Measurements from ENCODE around the gene IFI44.

Gene IFI44

DNA sequence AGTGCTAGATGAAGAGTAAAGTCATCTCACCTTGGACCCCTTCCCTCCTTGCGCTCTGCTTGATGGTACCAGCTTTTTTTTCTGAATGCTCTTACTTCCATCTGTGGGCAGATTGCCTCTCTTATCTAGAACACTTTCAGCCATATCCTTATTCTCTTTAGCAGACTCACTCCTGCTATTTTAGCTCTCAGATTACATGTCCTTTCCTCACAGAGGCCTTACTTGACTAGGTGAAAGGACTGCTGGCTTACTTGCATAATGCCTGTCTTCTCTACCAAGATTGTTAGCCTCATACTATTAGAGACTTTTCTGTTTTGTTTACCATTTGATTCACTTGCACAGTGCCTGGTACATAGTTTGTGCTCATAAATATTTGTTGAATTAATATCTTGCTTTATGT is 9.3 kb downstream of the IFI44 start:
- no peak for DNase-seq

- DNase-seq = no peak
Observed at GRCh38 chr1:78663923-78664322, 14.3 kb downstream of the IFI44 start.

DNA sequence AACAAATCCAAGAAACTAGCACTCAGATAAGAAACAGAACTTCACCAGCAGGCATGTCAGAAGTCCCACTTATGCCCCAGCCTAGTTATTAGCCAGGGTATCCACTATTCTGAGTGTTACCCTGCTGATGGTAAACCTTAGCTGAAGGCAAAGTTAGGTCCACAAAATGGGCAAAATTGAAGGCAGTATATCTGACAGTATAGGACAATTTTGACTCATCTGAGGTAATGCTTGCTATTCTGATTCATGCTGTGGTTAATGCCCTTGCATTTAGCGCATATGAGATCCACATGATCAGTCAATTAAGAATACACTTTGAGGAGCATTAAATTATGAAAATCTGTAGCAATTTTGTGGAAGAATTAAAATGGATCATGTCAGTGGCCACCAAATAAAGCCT is 15.1 kb downstream of the IFI44 start:
- no peak for DNase-seq

- no peak for DNase-seq
Observed at GRCh38 chr1:78665809-78666208, 16.2 kb downstream of the IFI44 start.

- no peak for DNase-seq
Observed at GRCh38 chr1:78667939-78668338, 18.3 kb downstream of the IFI44 start.

- DNase-seq = no peak
Observed at GRCh38 chr1:78668427-78668826, 18.8 kb downstream of the IFI44 start.

DNA sequence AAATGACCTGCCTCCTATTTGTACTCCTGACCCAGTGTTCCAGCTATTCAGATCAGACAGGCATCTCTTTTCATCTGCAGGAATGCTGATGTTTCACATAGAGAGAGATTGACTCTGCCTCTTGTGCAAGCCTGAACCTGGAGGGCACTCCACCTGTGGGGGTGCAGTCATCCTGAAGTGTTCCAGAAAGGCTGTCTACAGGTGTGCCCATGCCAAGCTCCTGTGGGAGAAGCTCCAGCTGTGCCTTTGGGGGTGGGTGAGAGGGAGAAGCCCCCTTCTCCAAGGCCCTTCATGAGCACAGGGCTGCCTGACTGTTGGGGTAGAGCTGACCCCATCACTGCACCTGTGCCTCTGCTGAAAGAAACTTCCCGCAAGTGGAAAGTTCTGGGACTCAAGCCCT is 22.8 kb downstream of the IFI44 start:
- no peak for DNase-seq

GRCh38 chr1:78673120-78673519 is 23.5 kb downstream of the IFI44 start:
- DNase-seq = no peak

DNA sequence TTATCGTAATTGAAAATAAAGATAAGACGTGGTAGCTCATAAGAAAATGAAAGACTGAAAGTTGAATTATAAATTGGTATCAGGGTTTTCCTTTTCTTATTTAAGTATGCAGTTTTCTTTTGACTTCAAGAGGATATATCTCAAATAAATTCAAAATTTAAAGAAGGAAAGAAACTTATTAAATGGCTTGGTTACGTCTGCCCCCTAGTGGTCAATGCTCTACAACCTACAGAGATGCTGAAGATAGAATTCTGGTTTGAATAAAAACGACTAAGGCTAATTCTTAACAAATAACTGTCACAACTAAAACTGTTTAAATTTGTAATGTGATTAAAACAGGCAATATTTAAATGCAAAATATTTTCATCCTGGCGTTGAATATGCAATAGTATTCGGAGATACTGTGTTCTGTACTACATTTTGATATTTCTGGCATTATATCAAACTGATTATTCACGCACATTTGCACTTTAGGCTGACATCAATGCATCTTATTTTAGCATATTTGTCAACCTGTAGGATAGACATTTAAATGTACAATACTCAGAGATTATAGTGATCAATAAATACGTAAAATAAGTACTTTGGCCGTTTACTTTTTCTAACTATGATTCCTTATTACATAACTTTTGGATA is 26.8 kb downstream of the IFI44 start:
- DNase-seq = peak; percentile 42 to 46

- DNase-seq = no peak
Observed at GRCh38 chr1:78676993-78677392, 27.4 kb downstream of the IFI44 start.

DNA sequence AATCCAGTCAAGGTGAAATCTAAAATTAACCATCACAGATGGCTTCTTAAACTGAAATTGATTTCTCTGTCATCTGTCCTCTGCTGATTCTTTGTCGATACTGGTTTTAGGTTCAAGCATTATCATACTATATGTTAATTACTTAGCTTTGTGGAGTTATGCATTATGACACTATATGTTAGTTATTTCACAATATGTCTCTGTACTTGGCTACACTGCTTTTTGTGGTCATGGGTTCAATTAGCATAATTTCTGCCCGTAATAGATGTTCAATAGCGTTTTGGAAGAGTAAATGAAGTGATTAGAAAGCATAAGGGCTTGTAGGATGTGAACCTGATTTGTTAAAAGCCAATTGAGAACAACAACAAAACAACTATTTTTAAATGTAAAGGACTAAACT is 28.2 kb downstream of the IFI44 start:
- DNase-seq = no peak

GRCh38 chr1:78678324-78678723 is 28.7 kb downstream of the IFI44 start:
- DNase-seq = no peak

GRCh38 chr1:78681265-78681664 is 31.6 kb downstream of the IFI44 start:
- no peak for DNase-seq

DNA sequence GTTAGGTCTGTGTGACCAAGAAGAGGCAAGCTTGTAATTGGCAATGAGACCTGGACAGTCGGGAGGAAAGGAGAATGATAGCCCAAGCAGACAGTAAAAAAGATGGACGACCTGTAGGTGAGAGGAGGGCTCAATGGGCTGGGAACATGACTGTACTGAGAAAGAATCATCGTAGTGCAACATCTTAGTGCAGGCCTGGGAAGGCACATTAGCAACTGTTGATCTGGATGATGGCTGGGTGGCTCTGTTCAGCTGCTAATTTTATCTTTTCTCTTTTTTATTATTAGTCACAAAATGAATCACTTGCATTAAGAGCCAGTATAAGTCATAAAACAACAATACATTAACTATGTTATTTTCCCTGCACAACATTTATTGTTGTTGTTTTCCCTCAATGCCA is 32.9 kb downstream of the IFI44 start:
- DNase-seq = no peak

DNA sequence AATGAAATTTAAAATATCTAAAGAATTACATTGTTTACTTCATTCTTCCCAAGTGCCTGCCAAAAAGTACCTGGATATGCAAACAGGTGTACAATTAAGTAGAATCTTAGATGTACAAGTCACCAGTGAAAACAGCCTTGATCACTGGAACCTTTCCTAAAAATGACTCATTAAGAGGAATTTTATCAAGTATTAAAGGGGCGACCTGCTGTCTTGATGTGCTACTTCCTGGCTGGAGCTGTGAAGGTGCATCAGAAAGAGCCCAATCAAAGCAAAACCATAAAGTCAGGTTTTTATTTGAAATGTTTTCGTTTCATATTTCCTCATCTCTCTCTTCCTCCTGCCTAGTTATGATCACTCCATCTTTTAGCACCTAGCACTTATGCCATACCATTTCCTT is 33.4 kb downstream of the IFI44 start:
- DNase-seq = no peak

GRCh38 chr1:78687315-78687714 is 37.7 kb downstream of the IFI44 start:
- DNase-seq = no peak

- DNase-seq = no peak
Observed at GRCh38 chr1:78687914-78688313, 38.3 kb downstream of the IFI44 start.

DNA sequence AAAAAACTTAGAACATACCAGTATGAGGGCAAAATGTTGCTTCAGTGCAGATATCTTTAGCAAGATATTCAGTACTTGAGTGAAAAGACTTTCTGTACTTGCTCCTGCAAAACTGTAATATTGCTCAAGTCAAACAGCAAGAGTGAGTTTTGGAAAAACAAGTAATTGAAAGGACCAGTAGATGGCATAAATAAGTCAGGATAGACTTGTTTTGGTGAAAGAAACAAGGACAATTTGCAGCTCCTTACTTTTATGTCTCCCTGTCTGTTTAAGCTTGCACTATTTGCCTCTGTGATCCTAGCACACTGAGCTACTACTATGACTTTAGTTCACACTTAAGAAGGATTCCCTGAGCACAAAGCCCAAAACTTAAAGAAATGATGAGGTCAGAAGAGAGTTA is 39.1 kb downstream of the IFI44 start:
- DNase-seq = no peak

GRCh38 chr1:78690516-78690915 is 40.9 kb downstream of the IFI44 start:
- DNase-seq = no peak

- no peak for DNase-seq
Observed at GRCh38 chr1:78691995-78692747, 42.5 kb downstream of the IFI44 start.

GRCh38 chr1:78699813-78700212 is 50.2 kb downstream of the IFI44 start:
- DNase-seq = no peak

DNA sequence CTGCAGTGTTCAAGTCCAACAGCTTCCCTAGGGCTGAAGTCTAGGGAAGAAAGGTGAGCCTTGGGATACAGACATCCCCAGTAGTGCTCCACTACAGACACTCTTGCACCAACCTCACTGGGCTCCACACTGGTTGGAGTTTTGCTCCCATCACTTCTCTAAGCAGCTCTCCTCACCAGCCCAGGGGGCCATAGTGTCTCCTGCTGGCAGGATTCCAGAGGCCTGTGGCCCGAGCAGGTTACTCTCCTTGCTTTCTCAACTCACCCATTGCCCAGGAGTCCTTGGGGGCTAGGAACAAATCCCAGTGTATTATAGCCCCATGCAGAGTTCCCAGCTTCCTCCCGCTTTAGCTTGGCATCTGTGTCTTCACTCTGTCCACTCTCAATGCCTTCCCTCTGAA is 52.8 kb downstream of the IFI44 start:
- DNase-seq = no peak

GRCh38 chr1:78703806-78704205 is 54.2 kb downstream of the IFI44 start:
- no peak for DNase-seq

- DNase-seq = no peak
Observed at GRCh38 chr1:78712467-78713051, 62.9 kb downstream of the IFI44 start.

- DNase-seq = no peak
Observed at GRCh38 chr1:78713297-78713696, 63.7 kb downstream of the IFI44 start.

All from activated CD4-positive, alpha-beta T cell treated with anti-CD3 and anti-CD28 coated beads, Interleukin-2, amount 50 U/mL, for 4 hours (primary cell).